Measurements from ENCODE around the gene MYH11.
"Not testable (repeated sequence)": the region's sequence is repeated elsewhere in the genome, so short reads cannot be mapped to it uniquely, and the experiment has no call there.

The MYH11 gene

GRCh38 chr16:15743657-15744056, 113.2 kb downstream of the MYH11 start:
- no peak for DNase-seq

GRCh38 chr16:15742716-15743115, 114.1 kb downstream of the MYH11 start:
- no peak for DNase-seq

- no peak for DNase-seq
Observed at GRCh38 chr16:15741207-15741871, 115.5 kb downstream of the MYH11 start.

- peak; percentile 10 for DNase-seq
Observed at GRCh38 chr16:15739950-15740349, 116.9 kb downstream of the MYH11 start.

- DNase-seq = no peak
Observed at GRCh38 chr16:15739464-15739863, 117.4 kb downstream of the MYH11 start.

- DNase-seq = no peak
Observed at GRCh38 chr16:15737140-15737644, 119.6 kb downstream of the MYH11 start.

GRCh38 chr16:15736529-15736928, 120.3 kb downstream of the MYH11 start:
- no peak for DNase-seq

GRCh38 chr16:15735610-15736009, 121.2 kb downstream of the MYH11 start:
- DNase-seq = no peak

- no peak for DNase-seq
Observed at GRCh38 chr16:15732416-15732815, 124.4 kb downstream of the MYH11 start.

- no peak for DNase-seq
Observed at GRCh38 chr16:15729152-15729551, 127.7 kb downstream of the MYH11 start.

- DNase-seq = not testable (repeated sequence)
Observed at GRCh38 chr16:15727697-15728096, 129.1 kb downstream of the MYH11 start.

- DNase-seq = no peak
Observed at GRCh38 chr16:15726715-15727114, 130.1 kb downstream of the MYH11 start.

- DNase-seq = no peak
Observed at GRCh38 chr16:15725641-15726240, 131.1 kb downstream of the MYH11 start.

- DNase-seq = no peak
Observed at GRCh38 chr16:15723808-15724207, 133.0 kb downstream of the MYH11 start.

GRCh38 chr16:15721018-15721417, 135.8 kb downstream of the MYH11 start:
- no peak for DNase-seq

GRCh38 chr16:15716694-15717447, 140.0 kb downstream of the MYH11 start:
- no peak for DNase-seq

GRCh38 chr16:15715221-15715620, 141.6 kb downstream of the MYH11 start:
- DNase-seq = no peak

- DNase-seq = no peak
Observed at GRCh38 chr16:15714393-15715172, 142.2 kb downstream of the MYH11 start.

GRCh38 chr16:15708997-15709396, 147.8 kb downstream of the MYH11 start:
- no peak for DNase-seq

- DNase-seq = no peak
Observed at GRCh38 chr16:15708096-15708495, 148.7 kb downstream of the MYH11 start.

GRCh38 chr16:15707332-15707731, 149.5 kb downstream of the MYH11 start:
- DNase-seq = no peak

- no peak for DNase-seq
Observed at GRCh38 chr16:15705064-15705565, 151.7 kb downstream of the MYH11 start.

GRCh38 chr16:15704545-15704987, 152.3 kb downstream of the MYH11 start:
- peak; percentile 78 for DNase-seq

All from NCI-H82 (cell line).